ENCODE results near the gene GRB10. TPM values are rescaled to one million over a fixed set of nuclear protein-coding genes. Genes with fewer than 3 reads are reported as not detected.

The GRB10 gene
- total RNA-seq, 1 experiment from 2014 or later, result 47.9 TPM

GRCh38 chr7:50762337-50762736 is 20.4 kb downstream of the GRB10 start:
- no peak for DNase-seq
- Histone ChIP-seq H3K4me1 (replicated peaks; ENCODE audit: insufficient read depth) (peaks cover 14% of the 10 kb centered on the region), H3K27ac (no peak overlapping the region), H3K36me3 (ENCODE audit: low read depth) (peaks cover 10% of the 10 kb centered on the region; the same call in 1 of the 2 replicates), H3K27me3 (ENCODE audit: insufficient read depth, low read depth) (no peaks in the 10 kb centered on the region), H3K4me2 (no peak overlapping the region), H3K9me2 (ENCODE audit: insufficient read depth) (no peaks in the 10 kb centered on the region), H3K4me3 (no peak overlapping the region), H3K9me3 (ENCODE audit: insufficient read depth, low read depth) (peaks cover 6% of the 10 kb centered on the region; the same call in 1 of the 2 replicates), H3K79me2 (ENCODE audit: low read depth) (peaks cover 76% of the 10 kb centered on the region), H3F3A (ENCODE audit: insufficient read depth, low read depth) (peaks cover 15% of the 10 kb centered on the region), H4K20me1 (ENCODE audit: insufficient read depth) (peaks cover 98% of the 10 kb centered on the region), H2AFZ (no peak overlapping the region)
- TF ChIP-seq CTCF (conservative IDR thresholded peaks at IDR 0.05) (no peak), EZH2 (IDR thresholded peaks at IDR 0.05; ENCODE audit: low read depth) (no peak)
- ChIA-PET POLR2A (ENCODE audit: unreplicated experiment) (interaction anchor here (0.7 kb wide), 1 partner anchor 396 kb away, joined by 3 read pairs; no protein-coding TSS in a partner anchor), CTCF (no interaction called here)
- intact Hi-C loops (cut with micrococcal nuclease; ENCODE audit: unreplicated experiment), result no loop called here
- BruUV-seq (replicated peaks), result no TSS peak

- H3K4me1 ChIP-seq (replicated peaks; ENCODE audit: insufficient read depth), result peaks cover 8% of the 10 kb centered on the region
- H3K79me2 ChIP-seq (ENCODE audit: low read depth), result peaks cover 77% of the 10 kb centered on the region
- H3K27ac ChIP-seq, result no peak overlapping the region
- H3K36me3 ChIP-seq (ENCODE audit: low read depth), result peaks cover 10% of the 10 kb centered on the region; the same call in 1 of the 2 replicates
- intact Hi-C loops (cut with micrococcal nuclease; ENCODE audit: unreplicated experiment), result no loop called here
- H2AFZ ChIP-seq, result no peak overlapping the region
- no TSS peak for BruUV-seq (replicated peaks)
- H3K27me3 ChIP-seq (ENCODE audit: insufficient read depth, low read depth), result no peaks in the 10 kb centered on the region
- H3K9me3 ChIP-seq (ENCODE audit: insufficient read depth, low read depth), result peaks cover 6% of the 10 kb centered on the region; the same call in 1 of the 2 replicates
- no peak overlapping the region for H3K4me2 ChIP-seq
- CTCF ChIA-PET, result no interaction called here
- no peaks in the 10 kb centered on the region for H3K9me2 ChIP-seq (ENCODE audit: insufficient read depth)
- H3F3A ChIP-seq (ENCODE audit: insufficient read depth, low read depth), result peaks cover 8% of the 10 kb centered on the region; the same call in 1 of the 2 replicates
- TF ChIP-seq CTCF (conservative IDR thresholded peaks at IDR 0.05), result no peak
- TF ChIP-seq EZH2 (IDR thresholded peaks at IDR 0.05; ENCODE audit: low read depth), result no peak
- DNase-seq, result no peak
- POLR2A ChIA-PET (ENCODE audit: unreplicated experiment), result no interaction called here
- H3K4me3 ChIP-seq, result no peak overlapping the region
- peaks cover 98% of the 10 kb centered on the region for H4K20me1 ChIP-seq (ENCODE audit: insufficient read depth)
Observed at GRCh38 chr7:50761713-50762112, 21.0 kb downstream of the GRB10 start.

- peaks cover 10% of the 10 kb centered on the region; the same call in 1 of the 2 replicates for H3K36me3 ChIP-seq (ENCODE audit: low read depth)
- H3K4me2 ChIP-seq, result no peak overlapping the region
- BruUV-seq (replicated peaks), result no TSS peak
- H3K27me3 ChIP-seq (ENCODE audit: insufficient read depth, low read depth), result no peaks in the 10 kb centered on the region
- H3K4me1 ChIP-seq (replicated peaks; ENCODE audit: insufficient read depth), result no peaks in the 10 kb centered on the region
- 0 out of 2 replicates have a peak, but pooled peaks cover 5% of the 10 kb centered on the region for H3F3A ChIP-seq (ENCODE audit: insufficient read depth, low read depth)
- peaks cover 98% of the 10 kb centered on the region for H4K20me1 ChIP-seq (ENCODE audit: insufficient read depth)
- no peaks in the 10 kb centered on the region for H3K9me3 ChIP-seq (ENCODE audit: insufficient read depth, low read depth)
- no peak for DNase-seq
- H3K27ac ChIP-seq, result no peak overlapping the region
- H2AFZ ChIP-seq, result no peak overlapping the region
- intact Hi-C loops (cut with micrococcal nuclease; ENCODE audit: unreplicated experiment), result no loop called here
- POLR2A ChIA-PET (ENCODE audit: unreplicated experiment), result no interaction called here
- no peak overlapping the region for H3K4me3 ChIP-seq
- H3K9me2 ChIP-seq (ENCODE audit: insufficient read depth), result no peaks in the 10 kb centered on the region
- CTCF ChIA-PET, result no interaction called here
- TF ChIP-seq CTCF (conservative IDR thresholded peaks at IDR 0.05), result no peak
- peaks cover 39% of the 10 kb centered on the region for H3K79me2 ChIP-seq (ENCODE audit: low read depth)
Observed at GRCh38 chr7:50757703-50758390, 24.8 kb downstream of the GRB10 start.
